DMS114 treated with DMSO at 0.1 percent for 48 hours (cell line): ENCODE results near the gene ADH4.
"Not testable (repeated sequence)": the region's sequence is repeated elsewhere in the genome, so short reads cannot be mapped to it uniquely, and the experiment has no call there.

Experiments used
- DNase-seq: peaks from one replicate; lab custom pipeline; 2025; ENCODE audit not compliant: unreplicated experiment; lab: John Stamatoyannopoulos, UW

The ADH4 gene

GRCh38 chr4:99144070-99144469 is at the start of gene ADH4:
Gene ADH4, minus strand, starts transcription at chr4:99144297. Its CDS starts 75 bp downstream, at chr4:99144222.
- DNase-seq = no peak

DNA sequence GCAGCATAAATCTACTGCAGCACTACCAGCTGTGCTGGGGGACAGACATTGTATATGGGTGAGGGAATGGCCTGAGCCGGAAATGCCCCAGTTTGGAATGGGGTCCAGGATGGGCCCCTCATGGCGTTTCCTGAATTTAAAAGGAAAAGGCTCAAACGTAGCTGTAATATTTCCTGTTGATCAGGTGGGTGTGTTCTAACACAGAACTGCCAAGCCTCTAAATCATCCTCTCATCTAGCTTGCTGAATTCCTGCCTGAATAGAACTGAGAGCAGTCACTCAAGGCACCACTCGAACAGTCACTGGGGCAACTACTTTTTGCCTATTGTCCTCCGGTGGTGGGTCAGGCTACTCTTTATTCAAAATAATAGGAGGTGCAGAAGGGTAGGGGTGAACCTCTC is 46.2 kb upstream of the ADH4 start:
- DNase-seq = no peak

- DNase-seq = not testable (repeated sequence)
These were observed 45.8 kb upstream of the ADH4 start for GRCh38 chr4:99189900-99190299.

GRCh38 chr4:99186029-99186428 is 41.9 kb upstream of the ADH4 start:
- no peak for DNase-seq

- no peak for DNase-seq
These were observed 41.5 kb upstream of the ADH4 start for GRCh38 chr4:99185581-99185980.

GRCh38 chr4:99180382-99181070 is 36.4 kb upstream of the ADH4 start:
- DNase-seq = no peak

GRCh38 chr4:99179626-99180025 is 35.5 kb upstream of the ADH4 start:
- no peak for DNase-seq

- no peak for DNase-seq
These were observed 35.1 kb upstream of the ADH4 start for GRCh38 chr4:99179178-99179577.

GRCh38 chr4:99166544-99166943 is 22.4 kb upstream of the ADH4 start:
- DNase-seq = no peak

GRCh38 chr4:99165978-99166377 is 21.9 kb upstream of the ADH4 start:
- DNase-seq = no peak

- DNase-seq = no peak
These were observed 17.4 kb upstream of the ADH4 start for GRCh38 chr4:99161373-99162099.

DNA sequence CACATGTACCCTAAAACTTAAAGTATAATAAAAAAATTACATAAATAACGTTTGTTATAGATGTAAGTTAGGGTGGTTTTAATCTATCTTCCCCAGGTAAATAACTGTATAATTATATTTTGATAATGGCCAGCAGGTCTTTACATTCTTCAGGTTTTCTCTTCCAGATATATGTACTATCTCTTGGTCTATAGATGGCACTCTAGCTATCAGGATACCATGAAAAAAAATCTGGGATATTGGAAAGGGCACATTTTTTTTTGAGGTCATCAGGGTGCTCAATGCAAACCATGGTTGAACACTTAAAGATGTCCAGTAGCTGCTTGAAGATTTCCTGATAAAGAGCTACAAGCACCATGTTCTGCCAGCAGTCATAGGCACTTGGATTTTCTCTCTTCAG is 15.6 kb upstream of the ADH4 start:
- no peak for DNase-seq

GRCh38 chr4:99157478-99157935 is 13.4 kb upstream of the ADH4 start:
- DNase-seq = no peak

- DNase-seq = no peak
These were observed 12.9 kb upstream of the ADH4 start for GRCh38 chr4:99156992-99157391.

- DNase-seq = no peak
These were observed 10.7 kb upstream of the ADH4 start for GRCh38 chr4:99154658-99155342.

DNA sequence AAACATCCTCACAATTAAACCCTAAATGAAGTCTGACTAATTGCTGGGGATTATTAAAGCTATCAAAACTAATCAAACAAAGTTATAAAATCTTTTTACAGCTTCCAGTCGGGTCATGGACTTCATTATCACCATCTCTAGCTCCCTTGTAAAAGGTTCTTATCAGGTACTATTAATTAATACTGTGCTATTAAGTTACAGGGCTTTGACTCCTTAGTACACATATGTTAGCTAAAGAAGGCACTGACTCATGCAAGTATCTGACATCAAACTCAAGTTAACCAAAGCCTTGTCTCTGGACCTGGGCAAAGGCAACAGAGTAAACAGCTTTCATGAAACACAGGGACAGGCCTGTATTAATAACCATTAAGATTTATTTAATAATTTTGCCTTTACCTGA is 7.9 kb upstream of the ADH4 start:
- DNase-seq = no peak

DNA sequence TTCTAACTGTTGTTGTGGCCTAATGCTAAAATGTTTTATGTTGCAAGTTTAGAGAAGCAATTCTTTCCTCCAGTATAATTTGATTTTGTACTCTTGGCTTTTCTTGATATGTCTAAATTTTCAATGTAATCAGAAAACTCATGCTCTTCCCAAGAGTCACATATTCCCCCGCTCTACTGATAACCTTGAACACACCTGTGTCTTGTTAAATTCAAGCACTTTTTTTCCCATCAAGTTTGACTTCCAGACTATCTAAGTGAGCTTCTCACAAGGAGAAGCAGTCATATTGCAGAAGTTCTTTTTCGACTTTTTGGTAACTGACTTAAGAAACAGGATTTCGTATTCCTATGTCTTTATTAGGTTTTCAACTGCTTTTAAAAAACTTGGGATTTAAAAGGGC is 7.4 kb upstream of the ADH4 start:
- no peak for DNase-seq

GRCh38 chr4:99149426-99150019 is 5.4 kb upstream of the ADH4 start:
- no peak for DNase-seq

- no peak for DNase-seq
These were observed 4.5 kb upstream of the ADH4 start for GRCh38 chr4:99148550-99148949.

- no peak for DNase-seq
These were observed 490 bp upstream of the ADH4 start for GRCh38 chr4:99144587-99144986.

DNA sequence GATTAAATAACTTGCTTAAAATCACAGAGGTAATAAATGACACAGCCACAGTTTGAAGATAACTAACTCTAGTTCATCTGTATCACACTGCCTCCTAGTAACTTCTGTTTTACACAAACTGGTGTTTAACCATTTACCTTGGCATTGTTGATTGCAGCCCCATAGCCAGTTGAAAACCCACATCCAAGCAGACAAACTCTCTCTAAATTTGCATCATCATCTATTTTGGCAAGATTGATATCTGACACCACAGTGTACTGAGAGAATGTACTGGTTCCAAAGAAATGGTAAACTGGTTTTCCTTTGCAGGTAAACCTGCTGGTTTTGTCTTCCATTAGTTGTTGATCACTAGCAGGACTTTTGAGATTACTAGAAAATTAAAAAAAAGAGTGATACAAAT is 7.8 kb downstream of the ADH4 start:
- DNase-seq = no peak
